Stomach (tissue), 9 donors: ENCODE results near the gene PPM1L. TPM values are rescaled to one million over a fixed set of nuclear protein-coding genes. Genes with fewer than 3 reads are reported as not detected.

Experiments
- DNase-seq, 2 donors: peaks; one replicate each; pipeline versions ENCODE4 v3.0.0 to v3.0.0-alpha.2; 2013 to 2019
- H3K27ac ChIP-seq, 5 donors: fragments of 200-600 bp in 4 of 5; sonication (generic) in 4 of 5; one replicate each; pipeline ENCODE4 v1.5.1; 2013 to 2019; ENCODE audit warnings: mild to moderate bottlenecking in 1 of 5, moderate library complexity in 1 of 5
- H3K27me3 ChIP-seq, 3 donors: fragments of 200-600 bp; sonication (generic); one replicate each; pipeline ENCODE4 v1.5.1; 2017 to 2019; ENCODE audit warnings: mixed run types in 1 of 3
- H3K36me3 ChIP-seq, 4 donors: fragments of 200-600 bp; sonication (generic); 1 replicate in 3 of 4; 2 replicates in 1 of 4; pipeline ENCODE4 v1.5.1; 2016 to 2019
- H3K4me1 ChIP-seq, 4 donors: fragments of 200-600 bp; sonication (generic); one replicate each; pipeline ENCODE4 v1.5.1; 2016 to 2019
- H3K4me3 ChIP-seq, 4 donors: fragments of 200-600 bp; sonication (generic) in 3 of 4; one replicate each; pipeline ENCODE4 v1.5.1; 2016 to 2019; ENCODE audit warnings: mild to moderate bottlenecking in 1 of 4
- H3K9me3 ChIP-seq, 4 donors: fragments of 200-600 bp; sonication (generic); one replicate each; pipeline ENCODE4 v1.5.1; 2016 to 2019
- CTCF ChIP-seq, 7 experiments: fragments of 450-650 bp in 4 of 7; fragments of 200-600 bp in 3 of 7; sonication (generic) in 3 of 7; IDR thresholded peaks; one replicate each; pipeline ENCODE4 v1.5.1; 2016 to 2019; ENCODE audit warnings: antibody characterized with exemption in 7 of 7, control low read depth in 2 of 7, mild to moderate bottlenecking in 1 of 7
- EP300 ChIP-seq: sonication (generic); formaldehyde crosslinking; IDR thresholded peaks from one replicate; pipeline ENCODE4 v1.6.1; 2017; ENCODE audit warnings: antibody characterized with exemption
- POLR2A ChIP-seq, 4 donors: fragments of 450-650 bp; IDR thresholded peaks; one replicate each; pipeline ENCODE4 v1.6.1; 2016; ENCODE audit warnings: antibody characterized with exemption in 4 of 4, control low read depth in 2 of 4, mild to moderate bottlenecking in 1 of 4, moderate library complexity in 1 of 4
- POLR2AphosphoS5 ChIP-seq, 3 donors: sonication (generic); formaldehyde crosslinking; IDR thresholded peaks; one replicate each; pipeline ENCODE4 v1.6.1; 2016; ENCODE audit warnings: antibody characterized with exemption in 3 of 3
- WGBS, 5 donors: extraction: QIAGEN DNeasy Blood & Tissue Kit in 3 of 5; methylation state at CpG; one replicate each; pipeline versions ENCODE4 v1.1.5 to v1.1.7; 2013 to 2018; 5-methylcytosine and 5-hydroxymethylcytosine counted together
- intact Hi-C: fragments of 100-400 bp; cut with DNase I; formaldehyde crosslinking; loops from one replicate; pipeline ENCODE4 v1.15.1; 2023; ENCODE audit warnings: low total_unique reads
- polyA plus RNA-seq, 3 donors: library from polyadenylated mRNA; stranded (reverse); fragments of 200-250 nt; gene quantifications; one replicate each; pipeline ENCODE4 v1.2.3, GENCODE V29; 2013
- total RNA-seq, 5 donors: library from RNA; depleted of rRNA; stranded (reverse); fragments of >200 nt; gene quantifications; one replicate each; pipeline versions ENCODE4 v1.1.0 to v1.2.3, GENCODE V29; 2014 to 2016
- donor health status: healthy with polysubstance abuse.
- donor health status: Bipolar disorder and iron deficiency.
- donor health status: healthy.

Gene PPM1L
- total and polyA plus RNA-seq, 8 donors: 0.61 to 45.1 (median 15.2) TPM

GRCh38 chr3:160941885-160942494 is 186.0 kb downstream of the PPM1L start:
- Histone ChIP-seq H3K9me3 (no peaks in the 10 kb centered on the region), H3K27me3 (no peaks in the 10 kb centered on the region), H3K27ac (no peak overlapping the region), H3K4me1 (peaks cover 0 to 12% (median 3%) of the 10 kb centered on the region in 4 donors), H3K36me3 (no peaks in the 10 kb centered on the region), H3K4me3 (no peak overlapping the region)
- peak; percentile 78 to 90 for DNase-seq
- intact Hi-C loops: loop anchor here (5.0 kb wide), 1 partner anchor 235 kb away; no protein-coding TSS in a partner anchor
- WGBS, 5 donors: 32 to 39% (median 38%) methylated on average over 5 of the region's 5 CpGs
- TF ChIP-seq EP300: no peak
- TF ChIP-seq CTCF (IDR thresholded peaks at IDR 0.05): peak in 5 of 7 experiments; percentile 77 to 91 (median 79)

GRCh38 chr3:160943996-160944395 is 188.0 kb downstream of the PPM1L start:
- no peaks in the 10 kb centered on the region for H3K36me3 ChIP-seq
- no peak overlapping the region for H3K4me3 ChIP-seq
- no peak for TF ChIP-seq EP300
- TF ChIP-seq POLR2AphosphoS5 (IDR thresholded peaks at IDR 0.05): no peak
- 76 to 88% (median 85%) methylated on average over 1 of the region's 1 CpG for WGBS, 5 donors
- no peaks in the 10 kb centered on the region for H3K9me3 ChIP-seq
- no peak overlapping the region for H3K27ac ChIP-seq
- peaks cover 0 to 12% (median 6%) of the 10 kb centered on the region in 4 donors for H3K4me1 ChIP-seq
- no peaks in the 10 kb centered on the region for H3K27me3 ChIP-seq
- DNase-seq: no peak
- intact Hi-C loops: loop anchor here (5.0 kb wide), 1 partner anchor 237 kb away; no protein-coding TSS in a partner anchor

GRCh38 chr3:160945336-160945735 is 189.3 kb downstream of the PPM1L start:
- intact Hi-C loops: no loop called here
- no peak overlapping the region for H3K27ac ChIP-seq
- H3K4me3 ChIP-seq: no peak overlapping the region
- TF ChIP-seq CTCF (IDR thresholded peaks at IDR 0.05): no peak
- TF ChIP-seq POLR2A (IDR thresholded peaks at IDR 0.05): no peak
- no peak for TF ChIP-seq POLR2AphosphoS5 (IDR thresholded peaks at IDR 0.05)
- TF ChIP-seq EP300: no peak
- DNase-seq: no peak
- no peaks in the 10 kb centered on the region for H3K27me3 ChIP-seq
- no peaks in the 10 kb centered on the region for H3K9me3 ChIP-seq
- H3K36me3 ChIP-seq: no peaks in the 10 kb centered on the region
- peaks cover 0 to 13% (median 7%) of the 10 kb centered on the region in 4 donors for H3K4me1 ChIP-seq
- 77 to 90% (median 81%) methylated on average over 2 of the region's 2 CpGs for WGBS, 5 donors

- no peak overlapping the region for H3K27ac ChIP-seq
- no peaks in the 10 kb centered on the region for H3K27me3 ChIP-seq
- peaks cover 0 to 19% (median 7%) of the 10 kb centered on the region in 4 donors for H3K4me1 ChIP-seq
- whole genome bisulfite sequencing, 5 donors: 28 to 51% (median 42%) methylated on average over 3 of the region's 3 CpGs
- H3K9me3 ChIP-seq: no peaks in the 10 kb centered on the region
- intact Hi-C loops: no loop called here
- peak in 1 of 2 donors; percentile 26 for DNase-seq
- TF ChIP-seq POLR2A (IDR thresholded peaks at IDR 0.05) (no peak), EP300 (no peak), CTCF (IDR thresholded peaks at IDR 0.05) (no peak), POLR2AphosphoS5 (IDR thresholded peaks at IDR 0.05) (no peak)
- no peak overlapping the region for H3K4me3 ChIP-seq
- no peaks in the 10 kb centered on the region for H3K36me3 ChIP-seq
Observed at GRCh38 chr3:160948273-160948672, 192.2 kb downstream of the PPM1L start.

- no peak for DNase-seq
Observed at GRCh38 chr3:160949460-160949859, 193.4 kb downstream of the PPM1L start.

More at GRCh38 chr3:160949460-160949859, 193.4 kb downstream of the PPM1L start:
- Histone ChIP-seq H3K27ac (no peak overlapping the region), H3K9me3 (no peaks in the 10 kb centered on the region), H3K27me3 (no peaks in the 10 kb centered on the region), H3K4me1 (peaks cover 0 to 19% (median 7%) of the 10 kb centered on the region in 4 donors), H3K36me3 (no peaks in the 10 kb centered on the region), H3K4me3 (no peak overlapping the region)
- intact Hi-C loops: no loop called here
- TF ChIP-seq CTCF (IDR thresholded peaks at IDR 0.05) (no peak), POLR2A (IDR thresholded peaks at IDR 0.05) (no peak), EP300 (no peak), POLR2AphosphoS5 (IDR thresholded peaks at IDR 0.05) (no peak)
- 77 to 88% (median 81%) methylated on average over 4 of the region's 4 CpGs for WGBS, 5 donors
